Panc1 (cell line): ENCODE results near the gene FEM1B.

ENCODE experiments used
- POLR2AphosphoS5 ChIP-seq: IDR thresholded peaks from 2 replicates; pipeline ENCODE4 v1.6.1; 2012; ENCODE audit warnings: mild to moderate bottlenecking, low read depth, low read length, moderate library complexity
- SIN3A ChIP-seq: IDR thresholded peaks from 2 replicates; pipeline ENCODE4 v1.6.1; 2012; ENCODE audit warnings: low read depth, mild to moderate bottlenecking, low read length, moderate library complexity, borderline replicate concordance; ENCODE audit not compliant: insufficient read depth
- TCF7L2 ChIP-seq: IDR thresholded peaks from 2 replicates; pipeline ENCODE4 v1.6.1; 2011; ENCODE audit warnings: mild to moderate bottlenecking, low read depth, low read length, inconsistent platforms
- TF ChIP-seq, protein P1 (sequence below): fragments of 450-650 bp; IDR thresholded peaks from 2 replicates; pipeline ENCODE4 v1.5.1; 2017; ENCODE audit warnings: mild to moderate bottlenecking
- TF ChIP-seq, protein P2 (sequence below), 2 experiments: IDR thresholded peaks; 2 replicates each; pipeline ENCODE4 v1.6.1; 2011 to 2012; ENCODE audit warnings: low read depth in 2 of 2, control low read depth in 1 of 2, low read length in 1 of 2, mild to moderate bottlenecking in 1 of 2, moderate library complexity in 1 of 2; ENCODE audit not compliant: insufficient read depth in 1 of 2

DNA sequence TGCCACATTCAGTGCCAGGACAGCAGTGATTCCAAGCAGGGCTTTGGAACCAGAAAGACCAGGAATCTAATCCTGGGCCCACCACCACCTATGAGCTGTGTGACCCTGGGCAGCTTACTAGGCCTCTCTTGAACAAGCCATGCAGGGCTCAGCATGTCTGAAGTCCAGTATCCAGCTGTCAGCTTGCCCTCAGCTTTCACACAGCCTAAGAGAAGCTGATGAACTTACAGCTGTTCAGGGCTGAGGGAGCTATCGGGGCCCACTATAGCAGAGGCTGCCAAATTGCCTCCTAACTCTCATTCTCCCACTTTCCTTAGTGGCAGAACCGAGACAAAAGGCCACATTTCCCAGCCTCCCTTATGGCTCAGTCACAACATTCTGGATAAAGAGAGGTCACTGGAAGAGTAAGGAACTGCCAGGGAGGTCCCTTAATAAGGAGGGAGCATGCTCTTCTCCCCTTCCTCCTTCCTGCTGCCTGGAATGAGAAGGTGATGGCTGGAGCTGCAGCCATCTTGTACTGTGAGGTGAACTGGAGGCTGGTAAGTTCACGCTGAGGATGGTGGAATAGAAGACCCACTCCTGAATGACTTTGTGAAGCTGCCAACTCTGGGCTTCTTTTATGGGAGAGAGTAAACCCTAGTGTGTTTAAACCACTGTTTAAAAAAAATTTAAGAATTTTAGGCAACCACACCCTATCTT lies 34.5 kb downstream of the FEM1B start:
- TF ChIP-seq, protein P1, sequence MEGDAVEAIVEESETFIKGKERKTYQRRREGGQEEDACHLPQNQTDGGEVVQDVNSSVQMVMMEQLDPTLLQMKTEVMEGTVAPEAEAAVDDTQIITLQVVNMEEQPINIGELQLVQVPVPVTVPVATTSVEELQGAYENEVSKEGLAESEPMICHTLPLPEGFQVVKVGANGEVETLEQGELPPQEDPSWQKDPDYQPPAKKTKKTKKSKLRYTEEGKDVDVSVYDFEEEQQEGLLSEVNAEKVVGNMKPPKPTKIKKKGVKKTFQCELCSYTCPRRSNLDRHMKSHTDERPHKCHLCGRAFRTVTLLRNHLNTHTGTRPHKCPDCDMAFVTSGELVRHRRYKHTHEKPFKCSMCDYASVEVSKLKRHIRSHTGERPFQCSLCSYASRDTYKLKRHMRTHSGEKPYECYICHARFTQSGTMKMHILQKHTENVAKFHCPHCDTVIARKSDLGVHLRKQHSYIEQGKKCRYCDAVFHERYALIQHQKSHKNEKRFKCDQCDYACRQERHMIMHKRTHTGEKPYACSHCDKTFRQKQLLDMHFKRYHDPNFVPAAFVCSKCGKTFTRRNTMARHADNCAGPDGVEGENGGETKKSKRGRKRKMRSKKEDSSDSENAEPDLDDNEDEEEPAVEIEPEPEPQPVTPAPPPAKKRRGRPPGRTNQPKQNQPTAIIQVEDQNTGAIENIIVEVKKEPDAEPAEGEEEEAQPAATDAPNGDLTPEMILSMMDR, result no peak
- no peak for TF ChIP-seq POLR2AphosphoS5
- no peak for TF ChIP-seq SIN3A
- TF ChIP-seq, protein P2, sequence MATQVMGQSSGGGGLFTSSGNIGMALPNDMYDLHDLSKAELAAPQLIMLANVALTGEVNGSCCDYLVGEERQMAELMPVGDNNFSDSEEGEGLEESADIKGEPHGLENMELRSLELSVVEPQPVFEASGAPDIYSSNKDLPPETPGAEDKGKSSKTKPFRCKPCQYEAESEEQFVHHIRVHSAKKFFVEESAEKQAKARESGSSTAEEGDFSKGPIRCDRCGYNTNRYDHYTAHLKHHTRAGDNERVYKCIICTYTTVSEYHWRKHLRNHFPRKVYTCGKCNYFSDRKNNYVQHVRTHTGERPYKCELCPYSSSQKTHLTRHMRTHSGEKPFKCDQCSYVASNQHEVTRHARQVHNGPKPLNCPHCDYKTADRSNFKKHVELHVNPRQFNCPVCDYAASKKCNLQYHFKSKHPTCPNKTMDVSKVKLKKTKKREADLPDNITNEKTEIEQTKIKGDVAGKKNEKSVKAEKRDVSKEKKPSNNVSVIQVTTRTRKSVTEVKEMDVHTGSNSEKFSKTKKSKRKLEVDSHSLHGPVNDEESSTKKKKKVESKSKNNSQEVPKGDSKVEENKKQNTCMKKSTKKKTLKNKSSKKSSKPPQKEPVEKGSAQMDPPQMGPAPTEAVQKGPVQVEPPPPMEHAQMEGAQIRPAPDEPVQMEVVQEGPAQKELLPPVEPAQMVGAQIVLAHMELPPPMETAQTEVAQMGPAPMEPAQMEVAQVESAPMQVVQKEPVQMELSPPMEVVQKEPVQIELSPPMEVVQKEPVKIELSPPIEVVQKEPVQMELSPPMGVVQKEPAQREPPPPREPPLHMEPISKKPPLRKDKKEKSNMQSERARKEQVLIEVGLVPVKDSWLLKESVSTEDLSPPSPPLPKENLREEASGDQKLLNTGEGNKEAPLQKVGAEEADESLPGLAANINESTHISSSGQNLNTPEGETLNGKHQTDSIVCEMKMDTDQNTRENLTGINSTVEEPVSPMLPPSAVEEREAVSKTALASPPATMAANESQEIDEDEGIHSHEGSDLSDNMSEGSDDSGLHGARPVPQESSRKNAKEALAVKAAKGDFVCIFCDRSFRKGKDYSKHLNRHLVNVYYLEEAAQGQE (IDR thresholded peaks at IDR 0.05; ENCODE audit: insufficient read depth in 1 of 2, low read depth in 2 of 2, low read length in 1 of 2), result no peak
- TF ChIP-seq TCF7L2, result no peak
